ENCODE measurements around the gene SOX6. TPM values are rescaled to one million over a fixed set of nuclear protein-coding genes. Genes with fewer than 3 reads are reported as not detected.

SOX6 gene
- total and polyA plus RNA-seq, 2 donors (not counting 3 experiments of a cell fraction or from before 2014, with no cell fraction given): 0.14 to 3.7 TPM

DNA sequence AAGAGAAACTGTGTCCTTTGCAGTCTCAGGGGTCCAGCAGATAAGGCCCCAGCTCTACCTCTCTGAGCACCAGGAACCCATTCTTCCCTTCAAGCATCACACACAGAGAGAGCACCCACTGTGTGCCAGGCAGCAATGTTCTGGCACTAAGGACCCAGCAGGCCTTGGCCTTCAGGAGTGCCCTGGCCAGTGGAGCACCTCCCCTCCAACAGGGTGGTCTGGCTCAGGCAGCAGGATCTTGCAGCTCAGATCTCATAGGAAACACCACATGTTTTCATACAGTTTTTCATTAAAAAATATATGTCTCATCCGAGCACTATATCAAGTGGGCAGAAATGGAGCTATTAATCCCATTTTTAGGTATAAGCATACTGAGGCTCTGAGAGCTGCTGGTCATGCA is 410.6 kb downstream of the SOX6 start:
- FAIRE-seq (no peak), DNase-seq (ENCODE audit: low read depth, low spot score) (no peak)
- no peaks in the 10 kb centered on the region for H4K20me1 ChIP-seq (replicated peaks; ENCODE audit: control insufficient read depth, extremely low read depth, insufficient read depth, low read length)
- no peak overlapping the region for H3K4me3 ChIP-seq (replicated peaks in 1 of 3; ENCODE audit: insufficient read depth in 1 of 3, low read depth in 1 of 3, low read length in 3 of 3)
- intact Hi-C loops (cut with micrococcal nuclease) (loop anchor here (10.0 kb wide), 1 partner anchor 339 kb away; no protein-coding TSS in a partner anchor), dilution Hi-C loops (cut with MboI; ENCODE audit: extremely low pct_ligation_motif_present, low sequenced_read_pairs) (no loop called here)
- no peaks in the 10 kb centered on the region for H3K36me3 ChIP-seq (ENCODE audit: control insufficient read depth in 2 of 2, extremely low read depth in 1 of 2, insufficient read depth in 2 of 2, low read length in 2 of 2)
- no TSS peak for BruUV-seq (replicated peaks)
- H3K27ac ChIP-seq (ENCODE audit: insufficient read depth, low read depth, low read length): no peak overlapping the region
- no peak overlapping the region for H3K4me2 ChIP-seq (ENCODE audit: insufficient read depth, low read length)
- H3K9me1 ChIP-seq (replicated peaks; ENCODE audit: control insufficient read depth, extremely low read depth, insufficient read depth, low read length): no peaks in the 10 kb centered on the region
- TF ChIP-seq FOS (IDR thresholded peaks at IDR 0.05; ENCODE audit: borderline replicate concordance, insufficient read depth, low read length): no peak
- TF ChIP-seq EZH2 (IDR thresholded peaks at IDR 0.05; ENCODE audit: borderline replicate concordance, low read depth, low read length, severe bottlenecking): no peak
- no peak for TF ChIP-seq JUN (IDR thresholded peaks at IDR 0.05; ENCODE audit: borderline replicate concordance, insufficient read depth, insufficient read length, low read depth)
- no peak for TF ChIP-seq POLR2A (IDR thresholded peaks at IDR 0.05; ENCODE audit: low read depth, low read length)
- no peak for TF ChIP-seq MAX (IDR thresholded peaks at IDR 0.05; ENCODE audit: insufficient read depth, insufficient read length)
- no peak for TF ChIP-seq CTCF (IDR thresholded peaks at IDR 0.05; ENCODE audit: extremely low read depth in 1 of 2, insufficient read depth in 1 of 2, low read depth in 1 of 2, low read length in 2 of 2)
- no peak for TF ChIP-seq MYC (IDR thresholded peaks at IDR 0.05; ENCODE audit: low read depth, low read length)
- no peak for TF ChIP-seq POLR2AphosphoS5 (IDR thresholded peaks at IDR 0.05; ENCODE audit: insufficient read depth, low read depth, low read length)
- ChIA-PET POLR2A (no interaction called here), CTCF (interaction anchor here (0.7 to 1.0 kb wide), 2 partner anchors 9 to 668 kb away, joined by 3 read pairs; no protein-coding TSS in a partner anchor)
- H3K27me3 ChIP-seq (ENCODE audit: control insufficient read depth in 2 of 2, insufficient read depth in 2 of 2, low read length in 2 of 2): no peaks in the 10 kb centered on the region
- no peaks in the 10 kb centered on the region for H3K9me3 ChIP-seq (replicated peaks; ENCODE audit: control insufficient read depth, insufficient read depth, low read length)
- no peaks in the 10 kb centered on the region for H3K79me2 ChIP-seq (ENCODE audit: control insufficient read depth, insufficient read depth, low read length)
- no peak overlapping the region for H2AFZ ChIP-seq (ENCODE audit: low read depth, low read length)
- no peaks in the 10 kb centered on the region for H3K4me1 ChIP-seq (ENCODE audit: control insufficient read depth, extremely low read depth, insufficient read depth, low read length)
- no peak overlapping the region for H3K9ac ChIP-seq (replicated peaks; ENCODE audit: extremely low read depth, insufficient read depth, low read length)
